AG04449 (cell line): ENCODE data around the gene FHIT.

Source experiments
- CTCF ChIA-PET: fragments of 350-600 bp; formaldehyde crosslinking; extraction: SDS; loops from one replicate; lab custom pipeline; 2021; ENCODE audit warnings: antibody characterized with exemption; lab: Yijun Ruan, JAX
- POLR2A ChIA-PET: fragments of 400-600, 350-600 bp; formaldehyde crosslinking; extraction: SDS; loops from one replicate; lab custom pipeline; 2020; ENCODE audit warnings: antibody characterized with exemption, inconsistent platforms; lab: Yijun Ruan, JAX
- DNase-seq: peaks from one replicate; pipeline ENCODE4 v3.0.0-alpha.2; 2010; ENCODE audit warnings: low read depth, low spot score
- H3K4me3 ChIP-seq: 2 replicates; pipeline ENCODE4 v1.5.1; 2011; ENCODE audit warnings: low read depth, mild to moderate bottlenecking, control low read depth, low read length
- TF ChIP-seq, protein P1 (sequence below): IDR thresholded peaks from one replicate; pipeline ENCODE4 v1.5.1; 2011; ENCODE audit warnings: mild to moderate bottlenecking, moderate library complexity, low read length, control low read depth, inconsistent platforms; ENCODE audit not compliant: insufficient read depth; ENCODE audit errors: missing control alignments

The FHIT gene

DNA sequence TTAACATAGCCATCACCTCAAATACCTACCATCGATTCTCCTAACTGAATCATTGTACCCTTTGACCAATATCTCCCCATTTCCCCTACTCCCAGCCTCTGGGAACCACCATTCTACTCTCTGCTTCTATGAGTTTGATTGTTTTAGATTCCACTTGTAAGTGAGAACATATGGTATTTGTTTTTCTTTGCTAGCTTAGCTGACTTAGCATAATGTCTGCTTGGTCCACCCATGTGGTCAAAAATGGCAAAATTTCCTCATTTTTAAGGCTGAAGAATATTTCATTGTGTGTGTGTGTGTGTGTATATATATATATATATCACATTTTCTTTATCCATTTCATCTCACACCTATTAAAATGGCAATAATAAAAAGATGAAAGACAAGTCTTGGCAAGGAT lies 469.3 kb downstream of the FHIT start:
- TF ChIP-seq, protein P1, sequence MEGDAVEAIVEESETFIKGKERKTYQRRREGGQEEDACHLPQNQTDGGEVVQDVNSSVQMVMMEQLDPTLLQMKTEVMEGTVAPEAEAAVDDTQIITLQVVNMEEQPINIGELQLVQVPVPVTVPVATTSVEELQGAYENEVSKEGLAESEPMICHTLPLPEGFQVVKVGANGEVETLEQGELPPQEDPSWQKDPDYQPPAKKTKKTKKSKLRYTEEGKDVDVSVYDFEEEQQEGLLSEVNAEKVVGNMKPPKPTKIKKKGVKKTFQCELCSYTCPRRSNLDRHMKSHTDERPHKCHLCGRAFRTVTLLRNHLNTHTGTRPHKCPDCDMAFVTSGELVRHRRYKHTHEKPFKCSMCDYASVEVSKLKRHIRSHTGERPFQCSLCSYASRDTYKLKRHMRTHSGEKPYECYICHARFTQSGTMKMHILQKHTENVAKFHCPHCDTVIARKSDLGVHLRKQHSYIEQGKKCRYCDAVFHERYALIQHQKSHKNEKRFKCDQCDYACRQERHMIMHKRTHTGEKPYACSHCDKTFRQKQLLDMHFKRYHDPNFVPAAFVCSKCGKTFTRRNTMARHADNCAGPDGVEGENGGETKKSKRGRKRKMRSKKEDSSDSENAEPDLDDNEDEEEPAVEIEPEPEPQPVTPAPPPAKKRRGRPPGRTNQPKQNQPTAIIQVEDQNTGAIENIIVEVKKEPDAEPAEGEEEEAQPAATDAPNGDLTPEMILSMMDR = no peak
- ChIA-PET POLR2A (no interaction called here), CTCF (no interaction called here)
- no peak for DNase-seq
- H3K4me3 ChIP-seq = no peak overlapping the region

DNA sequence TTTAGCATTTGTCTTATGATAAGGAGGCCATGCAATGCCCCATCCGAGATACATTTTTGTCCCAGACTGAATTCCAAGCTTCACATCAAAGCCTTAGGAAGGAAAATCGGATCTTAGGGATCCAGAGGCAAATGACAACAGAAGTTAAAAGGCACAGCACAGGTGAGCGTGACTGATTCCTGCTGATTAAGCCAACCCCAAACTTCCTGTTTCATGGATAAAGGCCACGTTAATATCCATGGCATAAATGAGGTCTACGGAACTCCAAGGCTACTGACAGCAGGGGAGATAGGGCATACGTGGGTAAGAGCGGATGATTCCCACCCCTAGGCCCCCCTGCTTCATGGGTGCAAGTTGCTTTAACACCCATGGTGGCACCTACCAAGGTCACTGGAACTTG lies 471.6 kb downstream of the FHIT start:
- CTCF ChIA-PET = no interaction called here
- POLR2A ChIA-PET = no interaction called here
- TF ChIP-seq, protein P1 = no peak
- H3K4me3 ChIP-seq = no peak overlapping the region
- DNase-seq = no peak

DNA sequence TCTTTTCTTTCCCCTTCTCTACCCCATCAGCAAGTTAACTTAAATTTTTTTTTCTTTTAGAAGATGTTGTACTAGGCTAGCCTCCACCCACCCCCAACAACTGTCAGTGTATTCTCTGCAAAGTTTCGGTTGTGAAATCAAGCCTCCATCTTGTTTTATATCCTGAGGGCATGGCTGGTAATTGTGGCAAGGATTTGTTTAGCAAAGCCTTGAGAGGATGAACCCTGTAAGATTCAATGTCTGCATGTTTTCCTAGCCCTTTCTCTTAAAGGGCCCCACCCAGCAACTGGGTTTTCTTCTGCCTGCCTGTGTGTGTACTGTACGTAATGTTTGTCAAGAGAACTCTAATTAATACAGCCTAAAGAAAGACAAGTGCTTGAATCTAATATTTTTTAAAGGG lies 475.3 kb downstream of the FHIT start:
- no peak for DNase-seq
- CTCF ChIA-PET = no interaction called here
- TF ChIP-seq, protein P1 = no peak
- H3K4me3 ChIP-seq = no peak overlapping the region
- POLR2A ChIA-PET = no interaction called here

DNA sequence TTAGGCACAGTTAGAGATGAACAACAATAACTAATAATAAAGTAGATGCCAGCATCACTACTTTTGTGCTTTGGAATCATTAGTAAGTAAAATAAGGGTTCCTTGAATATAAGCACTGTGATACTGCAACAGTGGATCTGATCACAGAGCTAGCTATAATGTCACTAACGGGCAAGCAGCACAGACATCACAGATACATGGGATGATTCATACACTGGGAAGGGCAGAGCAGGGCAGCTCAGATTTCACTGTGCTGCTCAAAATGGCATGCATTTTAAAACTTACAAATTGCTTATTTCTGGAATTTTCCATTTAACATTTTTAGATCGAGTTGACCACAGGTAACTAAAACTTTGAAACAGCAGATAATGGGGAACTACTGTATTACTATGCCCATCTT lies 476.6 kb downstream of the FHIT start:
- no peak overlapping the region for H3K4me3 ChIP-seq
- no peak for DNase-seq
- ChIA-PET CTCF (no interaction called here), POLR2A (no interaction called here)
- TF ChIP-seq, protein P1 = no peak

DNA sequence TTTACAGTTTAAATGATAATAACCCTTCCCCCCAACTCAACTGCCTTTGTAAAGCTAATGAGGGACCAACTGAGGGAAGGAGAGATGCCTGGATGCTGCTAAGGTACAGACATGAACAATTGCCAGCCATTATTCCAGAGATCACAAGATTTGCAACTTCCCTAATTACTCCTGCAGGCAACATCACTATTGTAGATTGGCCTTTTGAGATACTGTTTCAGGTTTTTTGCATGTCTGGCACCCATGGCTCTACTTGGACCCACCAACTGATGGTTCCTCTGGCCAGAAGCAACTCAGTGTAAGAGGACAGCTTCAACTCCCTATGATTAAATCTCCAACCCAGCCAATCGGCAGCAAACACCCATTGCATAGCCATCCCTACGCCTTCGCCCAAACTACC lies 478.7 kb downstream of the FHIT start:
- DNase-seq = no peak
- ChIA-PET POLR2A (no interaction called here), CTCF (no interaction called here)
- TF ChIP-seq, protein P1 = no peak
- H3K4me3 ChIP-seq = no peak overlapping the region

DNA sequence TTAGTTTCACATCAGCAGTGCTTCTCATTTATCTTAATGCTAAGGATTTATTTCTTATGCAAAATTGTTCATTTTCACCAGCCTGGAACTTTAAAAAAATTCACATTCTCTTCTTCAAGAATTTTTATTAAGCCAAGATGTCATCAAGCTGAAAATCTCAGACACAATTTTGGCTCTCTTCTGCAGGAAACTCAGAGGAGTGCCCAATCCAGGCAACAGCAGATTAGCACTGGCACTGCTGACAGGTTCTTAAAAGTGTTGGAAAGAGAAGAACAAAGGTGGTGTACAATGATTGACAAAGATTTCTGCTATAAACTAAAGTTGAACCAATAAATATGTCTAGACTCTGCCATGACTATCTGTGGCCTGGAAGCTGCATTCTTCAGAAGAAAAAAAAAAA lies 479.5 kb downstream of the FHIT start:
- DNase-seq = no peak
- ChIA-PET CTCF (no interaction called here), POLR2A (no interaction called here)
- no peak overlapping the region for H3K4me3 ChIP-seq
- TF ChIP-seq, protein P1 = no peak
